ENCODE results near the gene SF3B5.

DNA sequence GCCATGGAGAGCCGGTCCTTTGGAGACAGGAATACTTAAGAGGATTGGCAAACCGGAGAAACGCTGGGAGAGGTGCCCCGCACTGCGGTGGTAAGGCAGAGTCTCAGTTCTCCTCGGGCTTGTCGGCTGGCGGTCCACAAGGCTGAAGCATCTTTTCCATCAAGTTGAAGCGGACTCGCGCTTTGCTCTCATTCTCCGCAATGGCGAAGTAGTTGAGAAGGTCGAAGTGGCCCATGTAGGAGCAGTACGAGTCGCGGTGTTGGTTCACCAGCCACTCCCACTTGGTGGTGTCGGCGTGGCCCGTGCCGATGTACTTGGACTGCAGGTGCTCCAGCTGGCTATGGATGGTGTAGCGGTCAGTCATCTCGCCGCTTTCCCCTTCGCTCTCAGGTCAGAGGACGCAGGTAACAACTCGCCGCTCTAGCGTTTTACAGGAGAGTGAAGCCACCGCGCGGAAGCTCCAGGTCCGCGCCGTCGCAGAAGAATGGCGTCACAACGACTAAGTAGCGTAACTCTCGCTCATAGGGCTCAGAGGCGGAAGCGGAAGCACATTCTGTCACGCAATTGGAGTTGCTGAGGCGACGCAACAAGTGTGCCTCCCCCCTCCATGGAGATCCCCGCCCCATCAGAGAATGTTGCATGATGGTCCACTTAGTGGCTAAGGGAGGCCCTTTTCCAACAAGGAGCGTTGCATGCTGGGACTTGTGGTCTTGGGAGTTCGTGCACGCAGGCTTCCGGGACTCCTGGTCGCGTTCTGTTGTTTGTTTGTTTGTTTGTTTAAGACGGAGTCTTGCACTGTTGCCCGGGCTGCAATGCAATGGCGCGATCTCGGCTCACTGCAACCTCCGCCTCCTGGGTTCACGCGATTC lies at the start of gene SF3B5:
- TF ChIP-seq, protein P1, sequence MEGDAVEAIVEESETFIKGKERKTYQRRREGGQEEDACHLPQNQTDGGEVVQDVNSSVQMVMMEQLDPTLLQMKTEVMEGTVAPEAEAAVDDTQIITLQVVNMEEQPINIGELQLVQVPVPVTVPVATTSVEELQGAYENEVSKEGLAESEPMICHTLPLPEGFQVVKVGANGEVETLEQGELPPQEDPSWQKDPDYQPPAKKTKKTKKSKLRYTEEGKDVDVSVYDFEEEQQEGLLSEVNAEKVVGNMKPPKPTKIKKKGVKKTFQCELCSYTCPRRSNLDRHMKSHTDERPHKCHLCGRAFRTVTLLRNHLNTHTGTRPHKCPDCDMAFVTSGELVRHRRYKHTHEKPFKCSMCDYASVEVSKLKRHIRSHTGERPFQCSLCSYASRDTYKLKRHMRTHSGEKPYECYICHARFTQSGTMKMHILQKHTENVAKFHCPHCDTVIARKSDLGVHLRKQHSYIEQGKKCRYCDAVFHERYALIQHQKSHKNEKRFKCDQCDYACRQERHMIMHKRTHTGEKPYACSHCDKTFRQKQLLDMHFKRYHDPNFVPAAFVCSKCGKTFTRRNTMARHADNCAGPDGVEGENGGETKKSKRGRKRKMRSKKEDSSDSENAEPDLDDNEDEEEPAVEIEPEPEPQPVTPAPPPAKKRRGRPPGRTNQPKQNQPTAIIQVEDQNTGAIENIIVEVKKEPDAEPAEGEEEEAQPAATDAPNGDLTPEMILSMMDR (IDR thresholded peaks at IDR 0.05): peak in 1 of 4 experiments; percentile 21
- peak; percentile 98 for TF ChIP-seq POLR2AphosphoS5 (IDR thresholded peaks at IDR 0.05)

Data from prostate gland (tissue), 2 donors.